HepG2 (cell line): ENCODE results near the gene DPEP1. TPM values are rescaled to one million over a fixed set of nuclear protein-coding genes. Genes with fewer than 3 reads are reported as not detected.
A peak's percentile ranks its signal among the peaks of the same experiment; 100 is the strongest.

Experiments
- BORCS8-MEF2B ChIP-seq: sonication (generic); formaldehyde crosslinking; IDR thresholded peaks from 2 replicates; pipeline ENCODE4 v1.8.0; 2022; ENCODE audit warnings: mild to moderate bottlenecking, missing genetic modification reagents
- FOXA3 ChIP-seq: IDR thresholded peaks from 2 replicates; pipeline ENCODE4 v1.6.1; 2016; ENCODE audit warnings: missing genetic modification reagents, missing compliant biosample characterization
- HCFC1 ChIP-seq: fragments of 150-350 bp; IDR thresholded peaks from 2 replicates; pipeline ENCODE4 v1.6.1; 2014; ENCODE audit warnings: low read depth, low read length
- IRX3 ChIP-seq: sonication (generic); formaldehyde crosslinking; IDR thresholded peaks from 2 replicates; pipeline ENCODE4 v1.8.1; 2023; ENCODE audit warnings: mild to moderate bottlenecking, low read depth, missing genetic modification reagents, borderline replicate concordance
- MAFG ChIP-seq: sonication (generic); formaldehyde crosslinking; IDR thresholded peaks from 2 replicates; pipeline ENCODE4 v1.5.1; 2020; ENCODE audit warnings: mild to moderate bottlenecking, missing genetic modification reagents
- PRMT3 ChIP-seq: sonication (generic); formaldehyde crosslinking; IDR thresholded peaks from 2 replicates; pipeline ENCODE4 v1.8.1; 2022; ENCODE audit warnings: low read depth, mild to moderate bottlenecking, moderate library complexity, missing genetic modification reagents, borderline replicate concordance
- SPEN ChIP-seq: sonication (generic); formaldehyde crosslinking; IDR thresholded peaks from 2 replicates; pipeline ENCODE4 v1.5.1; 2020; ENCODE audit warnings: low read depth, mild to moderate bottlenecking, missing genetic modification reagents
- ZFP36 ChIP-seq: fragments of 150-350 bp; IDR thresholded peaks from 2 replicates; pipeline ENCODE4 v1.6.1; 2018; ENCODE audit warnings: borderline replicate concordance, low read length, low read depth; ENCODE audit not compliant: partially characterized antibody
- ZNF572 ChIP-seq: sonication (generic); formaldehyde crosslinking; IDR thresholded peaks from 2 replicates; pipeline ENCODE4 v1.5.1; 2020; ENCODE audit warnings: mild to moderate bottlenecking, missing genetic modification reagents
- ZNF773 ChIP-seq: sonication (generic); formaldehyde crosslinking; IDR thresholded peaks from 2 replicates; pipeline ENCODE4 v1.4.0; 2020; ENCODE audit warnings: missing genetic modification reagents, borderline replicate concordance
- ZNF780A ChIP-seq: sonication (generic); formaldehyde crosslinking; IDR thresholded peaks from 2 replicates; pipeline ENCODE4 v1.8.0; 2022; ENCODE audit warnings: mild to moderate bottlenecking, missing genetic modification reagents, moderate library complexity
- polyA plus RNA-seq, 8 experiments: library from polyadenylated mRNA; depleted of rRNA in 3 of 8; stranded (reverse) in 7 of 8; unstranded in 1 of 8; fragments of >200 nt; fragmentation: Illumina TruSeq in 4 of 8; extraction: Trizol in 4 of 8; gene quantifications; 2 replicates each; pipeline versions ENCODE4 v1.2.1 to v1.2.3, GENCODE V29; 2011 to 2016; ENCODE audit warnings: low read depth in 4 of 8, missing spikeins in 1 of 8, mixed read lengths in 1 of 8; ENCODE audit not compliant: insufficient read depth in 1 of 8
- total RNA-seq, 5 experiments: library from RNA; depleted of rRNA; stranded (reverse); fragments of >200 nt; fragmentation: Illumina TruSeq; extraction: Trizol; gene quantifications; 2 replicates each; pipeline ENCODE4 v1.2.3, GENCODE V29; 2016; ENCODE audit warnings: low read depth in 1 of 5
- TF ChIP-seq, protein P1 (sequence below): sonication (generic); formaldehyde crosslinking; IDR thresholded peaks from one replicate; pipeline ENCODE4 v1.5.1; 2020; ENCODE audit warnings: mild to moderate bottlenecking, missing genetic modification reagents; ENCODE audit errors: not compliant biosample characterization
- TF ChIP-seq, protein P2 (sequence below): sonication (generic); formaldehyde crosslinking; IDR thresholded peaks from 2 replicates; pipeline ENCODE4 v1.8.0; 2022; ENCODE audit warnings: missing genetic modification reagents, mild to moderate bottlenecking, inconsistent platforms, borderline replicate concordance
- TF ChIP-seq, protein P3 (sequence below): sonication (generic); formaldehyde crosslinking; IDR thresholded peaks from 2 replicates; pipeline ENCODE4 v1.4.0; 2020; ENCODE audit warnings: missing genetic modification reagents, borderline replicate concordance
- TF ChIP-seq, protein P4 (sequence below): sonication (generic); formaldehyde crosslinking; IDR thresholded peaks from 2 replicates; pipeline ENCODE4 v1.4.0; 2020; ENCODE audit warnings: missing genetic modification reagents

DPEP1 gene
- total and polyA plus RNA-seq, 2 of the 13 experiments (the other 11 are each of a cell fraction or from before 2014, with no cell fraction given): 37.6 to 52.2 TPM

DNA sequence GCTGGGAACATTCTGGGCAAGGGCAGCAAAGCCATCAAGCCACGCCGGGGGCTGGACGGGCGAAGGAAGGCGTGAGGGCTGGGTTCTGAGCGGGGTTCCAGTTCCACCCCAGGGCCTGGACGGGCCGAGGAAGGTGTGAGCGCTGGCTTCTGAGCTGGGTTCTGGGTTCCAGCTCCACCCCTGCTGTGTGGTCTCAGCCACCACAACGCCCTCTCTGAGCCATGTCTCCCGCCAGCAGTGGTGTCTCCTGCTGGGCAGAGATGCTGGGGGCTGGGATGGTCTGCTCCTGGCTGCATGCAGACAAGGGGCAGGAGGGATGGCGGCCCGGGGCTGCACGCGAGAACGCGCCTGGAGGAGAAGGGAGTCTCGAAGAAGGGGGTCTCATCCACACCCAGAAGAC, 41.8 kb upstream of the DPEP1 start (continued):
- TF ChIP-seq, protein P1, sequence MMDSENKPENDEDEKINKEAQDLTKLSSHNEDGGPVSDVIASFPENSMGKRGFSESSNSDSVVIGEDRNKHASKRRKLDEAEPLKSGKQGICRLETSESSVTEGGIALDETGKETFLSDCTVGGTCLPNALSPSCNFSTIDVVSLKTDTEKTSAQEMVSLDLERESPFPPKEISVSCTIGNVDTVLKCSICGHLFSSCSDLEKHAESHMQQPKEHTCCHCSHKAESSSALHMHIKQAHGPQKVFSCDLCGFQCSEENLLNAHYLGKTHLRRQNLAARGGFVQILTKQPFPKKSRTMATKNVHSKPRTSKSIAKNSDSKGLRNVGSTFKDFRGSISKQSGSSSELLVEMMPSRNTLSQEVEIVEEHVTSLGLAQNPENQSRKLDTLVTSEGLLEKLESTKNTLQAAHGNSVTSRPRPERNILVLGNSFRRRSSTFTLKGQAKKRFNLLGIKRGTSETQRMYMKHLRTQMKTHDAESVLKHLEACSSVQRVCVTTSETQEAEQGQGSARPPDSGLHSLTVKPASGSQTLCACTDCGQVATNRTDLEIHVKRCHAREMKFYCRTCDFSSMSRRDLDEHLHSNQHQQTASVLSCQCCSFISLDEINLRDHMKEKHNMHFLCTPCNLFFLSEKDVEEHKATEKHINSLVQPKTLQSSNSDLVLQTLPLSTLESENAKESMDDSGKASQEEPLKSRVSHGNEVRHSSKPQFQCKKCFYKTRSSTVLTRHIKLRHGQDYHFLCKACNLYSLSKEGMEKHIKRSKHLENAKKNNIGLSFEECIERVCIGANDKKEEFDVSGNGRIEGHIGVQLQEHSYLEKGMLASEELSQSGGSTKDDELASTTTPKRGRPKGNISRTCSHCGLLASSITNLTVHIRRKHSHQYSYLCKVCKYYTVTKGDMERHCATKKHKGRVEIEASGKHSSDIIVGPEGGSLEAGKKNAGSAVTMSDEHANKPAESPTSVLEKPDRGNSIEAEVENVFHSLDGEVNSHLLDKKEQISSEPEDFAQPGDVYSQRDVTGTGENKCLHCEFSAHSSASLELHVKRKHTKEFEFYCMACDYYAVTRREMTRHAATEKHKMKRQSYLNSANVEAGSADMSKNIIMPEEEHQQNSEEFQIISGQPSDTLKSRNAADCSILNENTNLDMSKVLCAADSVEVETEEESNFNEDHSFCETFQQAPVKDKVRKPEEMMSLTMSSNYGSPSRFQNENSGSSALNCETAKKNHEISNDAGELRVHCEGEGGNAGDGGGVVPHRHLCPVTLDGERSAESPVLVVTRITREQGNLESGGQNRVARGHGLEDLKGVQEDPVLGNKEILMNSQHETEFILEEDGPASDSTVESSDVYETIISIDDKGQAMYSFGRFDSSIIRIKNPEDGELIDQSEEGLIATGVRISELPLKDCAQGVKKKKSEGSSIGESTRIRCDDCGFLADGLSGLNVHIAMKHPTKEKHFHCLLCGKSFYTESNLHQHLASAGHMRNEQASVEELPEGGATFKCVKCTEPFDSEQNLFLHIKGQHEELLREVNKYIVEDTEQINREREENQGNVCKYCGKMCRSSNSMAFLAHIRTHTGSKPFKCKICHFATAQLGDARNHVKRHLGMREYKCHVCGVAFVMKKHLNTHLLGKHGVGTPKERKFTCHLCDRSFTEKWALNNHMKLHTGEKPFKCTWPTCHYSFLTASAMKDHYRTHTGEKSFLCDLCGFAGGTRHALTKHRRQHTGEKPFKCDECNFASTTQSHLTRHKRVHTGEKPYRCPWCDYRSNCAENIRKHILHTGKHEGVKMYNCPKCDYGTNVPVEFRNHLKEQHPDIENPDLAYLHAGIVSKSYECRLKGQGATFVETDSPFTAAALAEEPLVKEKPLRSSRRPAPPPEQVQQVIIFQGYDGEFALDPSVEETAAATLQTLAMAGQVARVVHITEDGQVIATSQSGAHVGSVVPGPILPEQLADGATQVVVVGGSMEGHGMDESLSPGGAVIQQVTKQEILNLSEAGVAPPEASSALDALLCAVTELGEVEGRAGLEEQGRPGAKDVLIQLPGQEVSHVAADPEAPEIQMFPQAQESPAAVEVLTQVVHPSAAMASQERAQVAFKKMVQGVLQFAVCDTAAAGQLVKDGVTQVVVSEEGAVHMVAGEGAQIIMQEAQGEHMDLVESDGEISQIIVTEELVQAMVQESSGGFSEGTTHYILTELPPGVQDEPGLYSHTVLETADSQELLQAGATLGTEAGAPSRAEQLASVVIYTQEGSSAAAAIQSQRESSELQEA: peak; percentile 45
- TF ChIP-seq HCFC1: 0 out of 2 replicates have a peak, but pooled peaks have one; percentile 3
- TF ChIP-seq IRX3 (CRISPR knock-in tag): no peak
- TF ChIP-seq, protein P2, sequence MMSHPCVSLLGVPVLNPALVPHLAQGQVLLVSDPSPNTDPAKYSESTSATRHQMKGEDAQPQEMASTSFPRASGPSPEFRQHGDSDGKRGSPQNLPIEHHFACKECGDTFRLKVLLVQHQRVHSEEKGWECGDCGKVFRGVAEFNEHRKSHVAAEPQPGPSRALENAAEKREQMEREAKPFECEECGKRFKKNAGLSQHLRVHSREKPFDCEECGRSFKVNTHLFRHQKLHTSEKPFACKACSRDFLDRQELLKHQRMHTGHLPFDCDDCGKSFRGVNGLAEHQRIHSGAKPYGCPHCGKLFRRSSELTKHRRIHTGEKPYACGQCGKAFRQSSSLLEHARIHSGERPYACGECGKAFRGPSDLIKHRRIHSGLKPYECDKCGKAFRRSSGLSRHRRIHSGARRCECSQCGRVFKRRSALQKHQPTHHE (CRISPR knock-in tag): no peak
- 0 out of 2 replicates have a peak, but pooled peaks have one; percentile 11 for TF ChIP-seq BORCS8-MEF2B (CRISPR knock-in tag)
- TF ChIP-seq PRMT3 (CRISPR knock-in tag): no peak
- peak; percentile 13; the same call in 1 of the 2 replicates for TF ChIP-seq SPEN (CRISPR knock-in tag)
- TF ChIP-seq ZNF780A (CRISPR knock-in tag): no peak
- TF ChIP-seq FOXA3 (CRISPR knock-in tag): no peak
- 0 out of 2 replicates have a peak, but pooled peaks have one; percentile 49 for TF ChIP-seq ZNF572
- TF ChIP-seq ZNF773 (CRISPR knock-in tag): 0 out of 2 replicates have a peak, but pooled peaks have one; percentile 19
- TF ChIP-seq MAFG (CRISPR knock-in tag): no peak
- peak; percentile 54 for TF ChIP-seq ZFP36
- TF ChIP-seq, protein P3, sequence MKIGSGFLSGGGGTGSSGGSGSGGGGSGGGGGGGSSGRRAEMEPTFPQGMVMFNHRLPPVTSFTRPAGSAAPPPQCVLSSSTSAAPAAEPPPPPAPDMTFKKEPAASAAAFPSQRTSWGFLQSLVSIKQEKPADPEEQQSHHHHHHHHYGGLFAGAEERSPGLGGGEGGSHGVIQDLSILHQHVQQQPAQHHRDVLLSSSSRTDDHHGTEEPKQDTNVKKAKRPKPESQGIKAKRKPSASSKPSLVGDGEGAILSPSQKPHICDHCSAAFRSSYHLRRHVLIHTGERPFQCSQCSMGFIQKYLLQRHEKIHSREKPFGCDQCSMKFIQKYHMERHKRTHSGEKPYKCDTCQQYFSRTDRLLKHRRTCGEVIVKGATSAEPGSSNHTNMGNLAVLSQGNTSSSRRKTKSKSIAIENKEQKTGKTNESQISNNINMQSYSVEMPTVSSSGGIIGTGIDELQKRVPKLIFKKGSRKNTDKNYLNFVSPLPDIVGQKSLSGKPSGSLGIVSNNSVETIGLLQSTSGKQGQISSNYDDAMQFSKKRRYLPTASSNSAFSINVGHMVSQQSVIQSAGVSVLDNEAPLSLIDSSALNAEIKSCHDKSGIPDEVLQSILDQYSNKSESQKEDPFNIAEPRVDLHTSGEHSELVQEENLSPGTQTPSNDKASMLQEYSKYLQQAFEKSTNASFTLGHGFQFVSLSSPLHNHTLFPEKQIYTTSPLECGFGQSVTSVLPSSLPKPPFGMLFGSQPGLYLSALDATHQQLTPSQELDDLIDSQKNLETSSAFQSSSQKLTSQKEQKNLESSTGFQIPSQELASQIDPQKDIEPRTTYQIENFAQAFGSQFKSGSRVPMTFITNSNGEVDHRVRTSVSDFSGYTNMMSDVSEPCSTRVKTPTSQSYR (CRISPR knock-in tag): no peak
- TF ChIP-seq, protein P4, sequence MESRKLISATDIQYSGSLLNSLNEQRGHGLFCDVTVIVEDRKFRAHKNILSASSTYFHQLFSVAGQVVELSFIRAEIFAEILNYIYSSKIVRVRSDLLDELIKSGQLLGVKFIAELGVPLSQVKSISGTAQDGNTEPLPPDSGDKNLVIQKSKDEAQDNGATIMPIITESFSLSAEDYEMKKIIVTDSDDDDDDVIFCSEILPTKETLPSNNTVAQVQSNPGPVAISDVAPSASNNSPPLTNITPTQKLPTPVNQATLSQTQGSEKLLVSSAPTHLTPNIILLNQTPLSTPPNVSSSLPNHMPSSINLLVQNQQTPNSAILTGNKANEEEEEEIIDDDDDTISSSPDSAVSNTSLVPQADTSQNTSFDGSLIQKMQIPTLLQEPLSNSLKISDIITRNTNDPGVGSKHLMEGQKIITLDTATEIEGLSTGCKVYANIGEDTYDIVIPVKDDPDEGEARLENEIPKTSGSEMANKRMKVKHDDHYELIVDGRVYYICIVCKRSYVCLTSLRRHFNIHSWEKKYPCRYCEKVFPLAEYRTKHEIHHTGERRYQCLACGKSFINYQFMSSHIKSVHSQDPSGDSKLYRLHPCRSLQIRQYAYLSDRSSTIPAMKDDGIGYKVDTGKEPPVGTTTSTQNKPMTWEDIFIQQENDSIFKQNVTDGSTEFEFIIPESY (CRISPR knock-in tag): peak; percentile 58; the same call in 1 of the 2 replicates
